Inferior parietal cortex (tissue), 1 donor: ENCODE data around the gene GUCY1B1.

Source experiments
- DNase-seq: peaks from one replicate; pipeline ENCODE4 v3.0.0-alpha.2; 2016; ENCODE audit errors: extremely low spot score

The GUCY1B1 gene

GRCh38 chr4:155758481-155759371 is at the start of gene GUCY1B1:
TSS of gene GUCY1B1 (plus strand) at chr4:155759021. CDS start at chr4:155759141, 120 bp downstream.
- peak; percentile 96 for DNase-seq

GRCh38 chr4:155709918-155710317 is 48.9 kb upstream of the GUCY1B1 start:
- no peak for DNase-seq

GRCh38 chr4:155711556-155711955 is 47.3 kb upstream of the GUCY1B1 start:
- DNase-seq, result no peak

GRCh38 chr4:155712846-155713245 is 46.0 kb upstream of the GUCY1B1 start:
- no peak for DNase-seq

GRCh38 chr4:155713911-155714310 is 44.9 kb upstream of the GUCY1B1 start:
- DNase-seq, result no peak

GRCh38 chr4:155722336-155722735 is 36.5 kb upstream of the GUCY1B1 start:
- DNase-seq, result no peak

- DNase-seq, result no peak
Observed at GRCh38 chr4:155722816-155723499, 35.9 kb upstream of the GUCY1B1 start.

- DNase-seq, result no peak
Observed at GRCh38 chr4:155724731-155725130, 34.1 kb upstream of the GUCY1B1 start.

- peak; percentile 9 for DNase-seq
Observed at GRCh38 chr4:155734065-155734464, 24.8 kb upstream of the GUCY1B1 start.

- no peak for DNase-seq
Observed at GRCh38 chr4:155734951-155735350, 23.9 kb upstream of the GUCY1B1 start.

GRCh38 chr4:155735496-155735895 is 23.3 kb upstream of the GUCY1B1 start:
- DNase-seq, result peak; percentile 35

GRCh38 chr4:155738548-155738947 is 20.3 kb upstream of the GUCY1B1 start:
- DNase-seq, result no peak

GRCh38 chr4:155741546-155741945 is 17.3 kb upstream of the GUCY1B1 start:
- no peak for DNase-seq

GRCh38 chr4:155742310-155743015 is 16.4 kb upstream of the GUCY1B1 start:
- DNase-seq, result no peak

- no peak for DNase-seq
Observed at GRCh38 chr4:155745984-155746383, 12.8 kb upstream of the GUCY1B1 start.

GRCh38 chr4:155748039-155748438 is 10.8 kb upstream of the GUCY1B1 start:
- no peak for DNase-seq

GRCh38 chr4:155749041-155749440 is 9.8 kb upstream of the GUCY1B1 start:
- no peak for DNase-seq

- DNase-seq, result no peak
Observed at GRCh38 chr4:155751569-155751968, 7.3 kb upstream of the GUCY1B1 start.

GRCh38 chr4:155757745-155758265 is 1.0 kb upstream of the GUCY1B1 start:
- DNase-seq, result no peak

GRCh38 chr4:155759372-155760252 is 791 bp downstream of the GUCY1B1 start:
- DNase-seq, result no peak

- DNase-seq, result no peak
Observed at GRCh38 chr4:155761047-155761446, 2.2 kb downstream of the GUCY1B1 start.
